HUES64 (cell line): Measurements from ENCODE around the gene CDKAL1.

ENCODE experiments used
- H3K27ac ChIP-seq: 2 replicates; pipeline ENCODE4 v1.7.0; 2013; ENCODE audit warnings: low read depth, low read length, inconsistent platforms
- H3K27me3 ChIP-seq: 2 replicates; pipeline ENCODE4 v1.6.1; 2013; ENCODE audit warnings: mild to moderate bottlenecking, low read length; ENCODE audit not compliant: insufficient read depth
- H3K36me3 ChIP-seq: 2 replicates; pipeline ENCODE4 v1.6.1; 2013; ENCODE audit warnings: mild to moderate bottlenecking, low read length; ENCODE audit not compliant: insufficient read depth
- H3K4me1 ChIP-seq: 2 replicates; pipeline ENCODE4 v1.6.1; 2013; ENCODE audit warnings: mild to moderate bottlenecking, low read length, moderate library complexity; ENCODE audit not compliant: insufficient read depth
- H3K4me3 ChIP-seq: 2 replicates; pipeline ENCODE4 v1.5.1; 2013; ENCODE audit warnings: mild to moderate bottlenecking, low read length, moderate library complexity
- H3K9ac ChIP-seq: 2 replicates; pipeline ENCODE4 v1.6.1; 2013; ENCODE audit warnings: mild to moderate bottlenecking, low read depth, low read length
- H3K9me3 ChIP-seq: 2 replicates; pipeline ENCODE4 v1.6.1; 2013; ENCODE audit warnings: low read depth, low read length; ENCODE audit not compliant: insufficient read depth
- WGBS: fragments of 150-250, 120-280 bp; methylation state at CpG from one replicate; pipeline ENCODE4 v1.1.7; 2013; ENCODE audit warnings: missing lambda C conversion rate; 5-methylcytosine and 5-hydroxymethylcytosine counted together

The CDKAL1 gene

DNA sequence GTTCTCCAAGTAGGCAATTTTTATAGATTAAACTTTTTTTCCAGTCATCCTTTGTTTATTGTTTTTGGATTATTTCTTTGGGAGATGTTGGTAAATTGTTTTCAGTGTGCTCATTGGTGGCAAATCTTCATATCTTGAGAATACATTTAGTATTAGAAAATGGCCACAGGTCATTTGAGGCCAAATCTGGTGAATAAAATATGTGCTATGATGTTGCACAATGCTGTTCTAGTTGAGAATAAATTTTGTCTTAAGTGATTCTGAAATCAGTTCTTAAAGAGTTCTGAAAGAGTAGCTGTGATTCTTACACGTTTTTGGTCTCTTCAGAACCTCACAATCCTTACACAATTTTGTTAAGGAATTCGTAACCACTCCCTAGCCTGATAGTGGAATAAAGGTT, 20.1 kb downstream of the CDKAL1 start:
- Histone ChIP-seq H3K27ac (no peak overlapping the region), H3K27me3 (no peaks in the 10 kb centered on the region), H3K9ac (no peak overlapping the region), H3K4me1 (no peaks in the 10 kb centered on the region), H3K4me3 (no peak overlapping the region), H3K36me3 (peaks cover 43% of the 10 kb centered on the region), H3K9me3 (no peaks in the 10 kb centered on the region)
- WGBS = 94% methylated on average over 2 of the region's 2 CpGs

- Histone ChIP-seq H3K4me3 (no peak overlapping the region), H3K27me3 (no peaks in the 10 kb centered on the region), H3K27ac (no peak overlapping the region), H3K4me1 (no peaks in the 10 kb centered on the region), H3K9me3 (no peaks in the 10 kb centered on the region), H3K9ac (no peak overlapping the region), H3K36me3 (peaks cover 43% of the 10 kb centered on the region)
- 98% methylated on average over 1 of the region's 1 CpG for WGBS
Measured at GRCh38 chr6:20554817-20555216, 20.6 kb downstream of the CDKAL1 start.

GRCh38 chr6:20559924-20560551, 25.8 kb downstream of the CDKAL1 start:
- no peak overlapping the region for H3K9ac ChIP-seq
- H3K27ac ChIP-seq = no peak overlapping the region
- no peaks in the 10 kb centered on the region for H3K9me3 ChIP-seq
- H3K36me3 ChIP-seq = peaks cover 8% of the 10 kb centered on the region; the same call in 1 of the 2 replicates
- H3K4me1 ChIP-seq = peaks cover 7% of the 10 kb centered on the region; the same call in 1 of the 2 replicates
- H3K4me3 ChIP-seq = no peak overlapping the region
- 89% methylated on average over 1 of the region's 2 CpGs for WGBS
- H3K27me3 ChIP-seq = no peaks in the 10 kb centered on the region

GRCh38 chr6:20563377-20563776, 29.1 kb downstream of the CDKAL1 start:
- H3K27ac ChIP-seq = no peak overlapping the region
- no peaks in the 10 kb centered on the region for H3K9me3 ChIP-seq
- H3K4me3 ChIP-seq = no peak overlapping the region
- no peaks in the 10 kb centered on the region for H3K36me3 ChIP-seq
- peaks cover 20% of the 10 kb centered on the region for H3K4me1 ChIP-seq
- 96% methylated on average over 1 of the region's 2 CpGs for WGBS
- no peaks in the 10 kb centered on the region for H3K27me3 ChIP-seq
- H3K9ac ChIP-seq = no peak overlapping the region

DNA sequence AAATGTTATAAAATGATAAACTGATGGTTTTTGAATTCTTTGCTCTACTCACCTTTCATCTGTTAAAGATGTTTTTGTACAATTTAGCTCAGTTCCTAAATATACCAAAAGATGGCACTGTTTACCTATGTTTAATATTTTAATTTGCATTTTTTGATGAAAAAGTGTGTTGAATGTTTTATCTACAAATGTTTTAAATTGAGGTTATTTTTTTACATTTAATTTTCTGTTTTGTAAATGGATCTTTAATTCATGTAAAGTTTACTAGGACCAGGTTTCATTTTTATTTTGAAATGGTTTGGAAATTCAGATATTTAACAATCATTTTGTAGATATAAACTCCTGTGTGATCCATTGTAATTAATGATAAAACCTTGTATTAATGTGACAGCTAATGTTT, 30.0 kb downstream of the CDKAL1 start:
- no peak overlapping the region for H3K27ac ChIP-seq
- peaks cover 23% of the 10 kb centered on the region for H3K4me1 ChIP-seq
- H3K9me3 ChIP-seq = no peaks in the 10 kb centered on the region
- no peak overlapping the region for H3K9ac ChIP-seq
- H3K27me3 ChIP-seq = no peaks in the 10 kb centered on the region
- H3K36me3 ChIP-seq = no peaks in the 10 kb centered on the region
- no peak overlapping the region for H3K4me3 ChIP-seq

DNA sequence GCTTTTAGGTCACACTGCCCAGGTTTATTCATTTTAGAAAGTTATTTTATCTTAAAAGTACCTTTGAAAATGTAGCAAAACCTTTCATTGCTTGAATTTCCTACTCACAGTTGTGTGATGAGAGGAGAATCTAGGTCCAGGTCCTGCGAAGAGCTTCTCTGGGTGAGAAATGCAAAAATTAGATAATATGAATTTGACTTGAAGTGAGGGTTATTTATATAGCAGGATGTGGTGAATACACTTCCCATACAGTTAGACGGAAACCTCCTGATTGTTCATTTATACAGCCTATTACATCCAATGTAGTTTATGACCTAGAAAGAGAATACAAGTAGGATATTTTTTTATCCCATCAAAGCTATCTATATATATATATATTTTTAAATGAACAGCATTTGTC, 30.5 kb downstream of the CDKAL1 start:
- WGBS = 88% methylated on average over 1 of the region's 2 CpGs
- Histone ChIP-seq H3K36me3 (no peaks in the 10 kb centered on the region), H3K4me3 (no peak overlapping the region), H3K9me3 (no peaks in the 10 kb centered on the region), H3K27me3 (no peaks in the 10 kb centered on the region), H3K4me1 (peaks cover 23% of the 10 kb centered on the region), H3K9ac (no peak overlapping the region), H3K27ac (no peak overlapping the region; the same call in 1 of the 2 replicates)

DNA sequence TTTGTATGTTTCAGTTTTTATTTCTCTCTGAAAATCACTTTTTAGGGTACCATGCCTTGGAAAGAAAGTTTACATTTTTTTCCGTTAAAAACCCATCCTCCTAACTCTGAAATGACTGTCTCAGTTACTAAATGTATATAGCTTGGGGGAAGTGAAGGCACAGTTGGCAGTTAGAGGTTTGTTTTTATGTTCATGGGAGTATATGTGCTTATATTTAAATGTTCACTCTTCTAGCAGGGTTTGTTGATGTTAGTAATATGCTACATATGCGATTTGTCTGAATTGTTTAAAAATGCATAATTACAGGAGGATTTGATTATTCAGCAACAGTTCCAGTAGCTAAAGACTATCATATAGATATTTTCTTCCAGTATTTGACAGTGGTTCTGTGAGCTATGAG, 31.1 kb downstream of the CDKAL1 start:
- H3K27ac ChIP-seq = no peak overlapping the region
- peaks cover 23% of the 10 kb centered on the region for H3K4me1 ChIP-seq
- no peaks in the 10 kb centered on the region for H3K27me3 ChIP-seq
- H3K4me3 ChIP-seq = no peak overlapping the region
- H3K9ac ChIP-seq = no peak overlapping the region
- no peaks in the 10 kb centered on the region for H3K9me3 ChIP-seq
- 90% methylated on average over 1 of the region's 2 CpGs for WGBS
- H3K36me3 ChIP-seq = no peaks in the 10 kb centered on the region

- no peak overlapping the region for H3K9ac ChIP-seq
- WGBS = 82% methylated on average over 2 of the region's 3 CpGs
Measured at GRCh38 chr6:20566109-20566508, 31.9 kb downstream of the CDKAL1 start.

GRCh38 chr6:20569000-20569610, 34.8 kb downstream of the CDKAL1 start:
- no peaks in the 10 kb centered on the region for H3K27me3 ChIP-seq
- H3K4me1 ChIP-seq = peaks cover 30% of the 10 kb centered on the region

More at GRCh38 chr6:20566109-20566508, 31.9 kb downstream of the CDKAL1 start:
- H3K36me3 ChIP-seq = no peaks in the 10 kb centered on the region
- peaks cover 23% of the 10 kb centered on the region for H3K4me1 ChIP-seq
- no peak overlapping the region for H3K4me3 ChIP-seq
- H3K27ac ChIP-seq = no peak overlapping the region
- H3K9me3 ChIP-seq = no peaks in the 10 kb centered on the region
- no peaks in the 10 kb centered on the region for H3K27me3 ChIP-seq

GRCh38 chr6:20571261-20571660, 37.0 kb downstream of the CDKAL1 start:
- Histone ChIP-seq H3K4me1 (peaks cover 12% of the 10 kb centered on the region), H3K9me3 (no peaks in the 10 kb centered on the region), H3K36me3 (no peaks in the 10 kb centered on the region), H3K4me3 (no peak overlapping the region), H3K9ac (no peak overlapping the region), H3K27ac (no peak overlapping the region), H3K27me3 (no peaks in the 10 kb centered on the region)

More at GRCh38 chr6:20569000-20569610, 34.8 kb downstream of the CDKAL1 start:
- Histone ChIP-seq H3K9me3 (no peaks in the 10 kb centered on the region), H3K36me3 (no peaks in the 10 kb centered on the region), H3K9ac (no peak overlapping the region), H3K4me3 (no peak overlapping the region), H3K27ac (no peak overlapping the region)
- 89% methylated on average over 3 of the region's 3 CpGs for WGBS

DNA sequence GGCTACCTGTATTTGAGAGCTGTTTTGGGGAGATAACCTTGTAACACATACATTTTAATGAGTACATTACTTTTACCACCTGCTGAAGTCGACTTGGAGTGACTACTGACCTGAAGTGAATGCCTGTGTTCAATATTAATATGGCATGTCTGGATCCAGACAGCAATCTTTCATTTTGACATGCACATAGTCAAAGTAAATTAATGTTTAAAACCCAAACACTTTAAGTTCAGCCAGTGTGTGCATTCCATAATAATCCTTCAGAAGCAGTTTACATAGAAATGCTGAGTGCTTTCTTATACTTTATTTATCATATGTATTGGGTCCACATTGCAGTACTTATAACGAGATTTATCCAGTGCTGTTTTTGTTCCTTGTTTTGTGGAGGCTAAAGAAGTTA, 38.0 kb downstream of the CDKAL1 start:
- Histone ChIP-seq H3K27ac (no peak overlapping the region), H3K4me3 (no peak overlapping the region)
- 100% methylated on average over 1 of the region's 2 CpGs for WGBS

More for the DNA sequence above, 38.0 kb downstream of the CDKAL1 start:
- H3K9me3 ChIP-seq = no peaks in the 10 kb centered on the region
- peaks cover 11% of the 10 kb centered on the region for H3K4me1 ChIP-seq
- H3K9ac ChIP-seq = no peak overlapping the region
- H3K36me3 ChIP-seq = peaks cover 3% of the 10 kb centered on the region; the same call in 1 of the 2 replicates
- H3K27me3 ChIP-seq = no peaks in the 10 kb centered on the region
